Chondrocyte (in vitro differentiated cells): ENCODE data around the gene FFAR4. TPM values are rescaled to one million over a fixed set of nuclear protein-coding genes. Genes with fewer than 3 reads are reported as not detected.

Source experiments
- DNase-seq: peaks from one replicate; pipeline ENCODE4 v3.0.0; 2021; ENCODE audit warnings: mixed read lengths, low spot score
- H3K27ac Mint-ChIP-seq: one replicate; pipeline ENCODE4 v1.8.0; 2021; ENCODE audit warnings: mild to moderate bottlenecking, moderate library complexity, mixed read lengths; ENCODE audit not compliant: unreplicated experiment
- H3K27me3 Mint-ChIP-seq: 2 replicates; pipeline ENCODE4 v1.8.0; 2021; ENCODE audit warnings: low read depth, mixed read lengths
- H3K36me3 Mint-ChIP-seq: 2 replicates; pipeline ENCODE4 v1.8.0; 2021; ENCODE audit warnings: low read depth, mixed read lengths
- H3K4me1 Mint-ChIP-seq: 2 replicates; pipeline ENCODE4 v1.8.0; 2021; ENCODE audit warnings: low read depth, mild to moderate bottlenecking, mixed read lengths
- H3K4me3 Mint-ChIP-seq: one replicate; pipeline ENCODE4 v1.8.0; 2021; ENCODE audit warnings: mild to moderate bottlenecking, moderate library complexity, mixed read lengths; ENCODE audit not compliant: unreplicated experiment
- H3K9me3 Mint-ChIP-seq: 2 replicates; pipeline ENCODE4 v1.8.0; 2021; ENCODE audit warnings: low read depth, mixed read lengths
- total RNA-seq: library from RNA; stranded (reverse); gene quantifications from 3 replicates; pipeline ENCODE4 v1.2.1, GENCODE V29; 2021
- TF ChIP-seq, protein P1 (sequence below): fragments of 200-600 bp; sonication (generic); IDR thresholded peaks from 2 replicates; pipeline ENCODE4 v1.5.0; 2021; ENCODE audit warnings: antibody characterized with exemption, mild to moderate bottlenecking, moderate library complexity

Gene FFAR4
- total RNA-seq, 1 donor from 2014 or later = not detected

- Mint-ChIP-seq H3K27ac (no peak overlapping the region), H3K9me3 (no peaks in the 10 kb centered on the region), H3K27me3 (peaks cover 7% of the 10 kb centered on the region), H3K36me3 (no peaks in the 10 kb centered on the region), H3K4me1 (peaks cover 10% of the 10 kb centered on the region), H3K4me3 (no peak overlapping the region)
- TF ChIP-seq, protein P1, sequence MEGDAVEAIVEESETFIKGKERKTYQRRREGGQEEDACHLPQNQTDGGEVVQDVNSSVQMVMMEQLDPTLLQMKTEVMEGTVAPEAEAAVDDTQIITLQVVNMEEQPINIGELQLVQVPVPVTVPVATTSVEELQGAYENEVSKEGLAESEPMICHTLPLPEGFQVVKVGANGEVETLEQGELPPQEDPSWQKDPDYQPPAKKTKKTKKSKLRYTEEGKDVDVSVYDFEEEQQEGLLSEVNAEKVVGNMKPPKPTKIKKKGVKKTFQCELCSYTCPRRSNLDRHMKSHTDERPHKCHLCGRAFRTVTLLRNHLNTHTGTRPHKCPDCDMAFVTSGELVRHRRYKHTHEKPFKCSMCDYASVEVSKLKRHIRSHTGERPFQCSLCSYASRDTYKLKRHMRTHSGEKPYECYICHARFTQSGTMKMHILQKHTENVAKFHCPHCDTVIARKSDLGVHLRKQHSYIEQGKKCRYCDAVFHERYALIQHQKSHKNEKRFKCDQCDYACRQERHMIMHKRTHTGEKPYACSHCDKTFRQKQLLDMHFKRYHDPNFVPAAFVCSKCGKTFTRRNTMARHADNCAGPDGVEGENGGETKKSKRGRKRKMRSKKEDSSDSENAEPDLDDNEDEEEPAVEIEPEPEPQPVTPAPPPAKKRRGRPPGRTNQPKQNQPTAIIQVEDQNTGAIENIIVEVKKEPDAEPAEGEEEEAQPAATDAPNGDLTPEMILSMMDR = no peak
- DNase-seq = no peak
Measured at GRCh38 chr10:93608421-93608820, 42.0 kb downstream of the FFAR4 start.

- no peaks in the 10 kb centered on the region for H3K9me3 Mint-ChIP-seq
- peaks cover 2% of the 10 kb centered on the region for H3K27me3 Mint-ChIP-seq
- H3K4me1 Mint-ChIP-seq = no peaks in the 10 kb centered on the region
- no peak within 1 kb of the TSS for H3K27ac Mint-ChIP-seq
- no peak within 1 kb of the TSS for H3K4me3 Mint-ChIP-seq
- TF ChIP-seq, protein P1 = no peak
- DNase-seq = no peak
- H3K36me3 Mint-ChIP-seq = no peaks in the 10 kb centered on the region
Measured at GRCh38 chr10:93612311-93612710, 45.8 kb downstream of the FFAR4 start, which contains the start of gene PDE6C. Gene PDE6C (plus strand): TSS chr10:93612537. CDS start chr10:93612726, 189 bp downstream.

DNA sequence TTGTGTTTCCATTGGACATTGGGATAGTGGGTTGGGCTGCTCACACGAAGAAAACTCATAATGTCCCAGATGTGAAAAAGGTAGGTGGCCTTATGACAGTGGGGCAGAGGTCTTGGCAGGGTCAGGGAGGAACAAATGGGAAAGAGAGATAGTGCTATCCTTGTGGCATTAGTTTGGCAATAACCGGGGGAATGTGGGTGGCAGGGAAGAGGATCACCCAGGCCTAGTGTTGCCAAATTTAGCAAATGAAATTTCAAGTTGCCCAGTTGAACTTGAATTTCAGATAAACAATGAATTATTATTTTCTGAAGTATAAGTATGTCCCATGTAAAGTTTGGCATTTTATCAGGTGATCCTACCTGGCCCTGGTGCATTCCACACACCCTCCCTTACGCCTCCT, 46.7 kb downstream of the FFAR4 start:
- no peaks in the 10 kb centered on the region for H3K9me3 Mint-ChIP-seq
- peaks cover 2% of the 10 kb centered on the region for H3K27me3 Mint-ChIP-seq
- H3K36me3 Mint-ChIP-seq = no peaks in the 10 kb centered on the region
- H3K27ac Mint-ChIP-seq = no peak overlapping the region
- no peaks in the 10 kb centered on the region for H3K4me1 Mint-ChIP-seq
- TF ChIP-seq, protein P1 = no peak
- DNase-seq = no peak
- no peak overlapping the region for H3K4me3 Mint-ChIP-seq

DNA sequence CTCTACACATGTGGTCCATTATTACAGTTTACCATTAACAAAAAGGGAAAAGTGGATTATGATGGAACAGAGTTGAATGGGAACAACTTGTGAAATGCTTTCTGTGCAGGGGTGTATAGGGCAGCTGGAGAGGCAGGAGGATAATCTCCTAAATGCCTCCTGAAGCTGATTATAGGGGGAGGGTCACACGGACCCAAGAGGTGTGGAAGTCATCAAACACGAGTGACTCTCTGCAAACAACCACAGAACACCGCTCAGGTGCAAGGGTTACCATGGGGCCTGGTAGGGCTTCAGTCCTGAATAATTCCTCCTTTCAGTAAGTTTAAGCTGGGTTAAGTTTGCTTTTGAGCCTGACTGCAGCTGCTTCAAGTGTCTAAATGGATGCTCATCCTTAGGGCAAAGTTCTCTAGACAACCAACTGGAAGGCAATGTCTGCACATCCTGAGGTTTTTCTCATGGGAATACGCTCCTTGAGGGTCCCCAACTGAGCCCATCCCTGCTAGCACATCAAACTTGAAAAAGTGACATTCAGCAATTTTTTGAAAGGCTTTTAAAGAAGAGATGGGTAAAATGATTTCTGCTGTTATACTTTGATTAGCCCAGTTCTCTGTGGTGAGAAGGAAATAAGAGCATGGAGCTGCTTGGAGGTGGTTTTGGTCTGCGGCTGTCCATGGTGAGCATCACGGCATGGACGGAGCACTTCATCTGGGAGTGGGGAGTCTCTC, 47.8 kb downstream of the FFAR4 start:
- no peak overlapping the region for H3K27ac Mint-ChIP-seq
- no peaks in the 10 kb centered on the region for H3K36me3 Mint-ChIP-seq
- H3K4me3 Mint-ChIP-seq = no peak overlapping the region
- no peaks in the 10 kb centered on the region for H3K9me3 Mint-ChIP-seq
- H3K4me1 Mint-ChIP-seq = peaks cover 11% of the 10 kb centered on the region
- H3K27me3 Mint-ChIP-seq = peaks cover 2% of the 10 kb centered on the region
- DNase-seq = no peak
- TF ChIP-seq, protein P1 = no peak

- H3K4me1 Mint-ChIP-seq = peaks cover 11% of the 10 kb centered on the region
- DNase-seq = no peak
- H3K27ac Mint-ChIP-seq = no peak overlapping the region
- H3K36me3 Mint-ChIP-seq = no peaks in the 10 kb centered on the region
- TF ChIP-seq, protein P1 = no peak
- peaks cover 1% of the 10 kb centered on the region for H3K27me3 Mint-ChIP-seq
- H3K9me3 Mint-ChIP-seq = no peaks in the 10 kb centered on the region
- H3K4me3 Mint-ChIP-seq = no peak overlapping the region
Measured at GRCh38 chr10:93615576-93616235, 49.2 kb downstream of the FFAR4 start.
